ENCODE results near the gene DUSP12.

Gene DUSP12

DNA sequence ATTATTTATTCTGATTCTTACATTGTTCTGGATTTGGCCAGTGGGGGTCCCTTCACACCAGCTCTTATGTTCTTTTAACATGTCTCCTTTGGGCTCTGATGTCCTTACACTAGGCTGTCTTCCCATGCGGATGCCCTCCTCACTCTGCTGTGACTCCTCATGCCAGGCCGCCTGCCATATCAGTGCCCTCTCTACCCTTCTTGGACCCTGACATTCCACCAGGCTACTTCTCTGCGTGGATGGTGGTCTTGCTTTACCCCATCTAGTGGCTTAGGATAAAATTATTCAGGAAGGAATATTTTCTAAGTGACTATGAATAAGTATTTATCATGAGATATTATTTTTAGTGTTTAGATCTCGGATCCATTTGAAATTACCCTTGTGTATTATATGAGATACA is 37.8 kb downstream of the DUSP12 start:
- Histone ChIP-seq H3K14ac (ENCODE audit: low read length) (no peak overlapping the region), H2BK12ac (ENCODE audit: low read length) (no peak overlapping the region), H2BK120ac (ENCODE audit: insufficient read depth, low read length, poor library complexity) (no peak overlapping the region), H3K18ac (ENCODE audit: low read length) (no peak overlapping the region), H4K12ac (ENCODE audit: low read depth, low read length) (no peak overlapping the region), H3K27me3 (ENCODE audit: insufficient read depth, low read length) (no peaks in the 10 kb centered on the region), H3K4ac (ENCODE audit: low read depth, low read length) (no peak overlapping the region), H3K79me2 (ENCODE audit: control insufficient read depth, insufficient read depth, low read length, poor library complexity) (no peaks in the 10 kb centered on the region), H3K9me3 (ENCODE audit: insufficient read depth, low read depth, low read length) (no peaks in the 10 kb centered on the region), H4K8ac (ENCODE audit: low read depth, low read length) (no peak overlapping the region), H2AK5ac (ENCODE audit: low read length) (peak overlapping the region; percentile 46), H3K27ac (ENCODE audit: low read depth, low read length) (no peak overlapping the region), H3K79me1 (ENCODE audit: low read length) (no peaks in the 10 kb centered on the region), H3K4me1 (ENCODE audit: control insufficient read depth in 1 of 2, insufficient read depth in 2 of 2, low read length in 2 of 2) (peaks cover 2 to 4% of the 10 kb centered on the region in 2 experiments), H2AFZ (ENCODE audit: insufficient read depth, low read length, poor library complexity) (no peak overlapping the region), H3K23ac (ENCODE audit: low read length) (no peak overlapping the region), H4K91ac (ENCODE audit: low read depth, low read length) (no peak overlapping the region), H2BK5ac (ENCODE audit: low read depth, low read length, poor library complexity) (no peak overlapping the region), H3K9ac (ENCODE audit: low read length) (peak overlapping the region; percentile 4), H3K4me2 (ENCODE audit: low read length) (no peak overlapping the region), H3K36me3 (ENCODE audit: control insufficient read depth in 1 of 2, insufficient read depth in 2 of 2, low read length in 2 of 2) (peaks cover 4 to 6% of the 10 kb centered on the region in 2 experiments), H3K4me3 (ENCODE audit: low read depth, low read length) (no peak overlapping the region)
- no peak for DNase-seq
- no CpG with 5 or more reads among the region's 4 CpGs for WGBS (ENCODE audit: extremely low coverage, insufficient coverage, insufficient read length)

GRCh38 chr1:161790587-161791317 is 41.2 kb downstream of the DUSP12 start:
- Histone ChIP-seq H3K4me2 (ENCODE audit: low read length) (no peak overlapping the region), H3K27me3 (ENCODE audit: insufficient read depth, low read length) (no peaks in the 10 kb centered on the region), H2BK120ac (ENCODE audit: insufficient read depth, low read length, poor library complexity) (no peak overlapping the region), H3K18ac (ENCODE audit: low read length) (no peak overlapping the region), H3K9me3 (ENCODE audit: insufficient read depth, low read depth, low read length) (no peaks in the 10 kb centered on the region), H2BK12ac (ENCODE audit: low read length) (no peak overlapping the region), H3K14ac (ENCODE audit: low read length) (no peak overlapping the region), H3K4ac (ENCODE audit: low read depth, low read length) (no peak overlapping the region), H3K79me2 (ENCODE audit: control insufficient read depth, insufficient read depth, low read length, poor library complexity) (no peaks in the 10 kb centered on the region), H4K91ac (ENCODE audit: low read depth, low read length) (no peak overlapping the region), H4K12ac (ENCODE audit: low read depth, low read length) (no peak overlapping the region), H4K8ac (ENCODE audit: low read depth, low read length) (no peak overlapping the region), H3K79me1 (ENCODE audit: low read length) (no peaks in the 10 kb centered on the region), H3K36me3 (ENCODE audit: control insufficient read depth in 1 of 2, insufficient read depth in 2 of 2, low read length in 2 of 2) (peaks cover 2 to 6% of the 10 kb centered on the region in 2 experiments), H2AFZ (ENCODE audit: insufficient read depth, low read length, poor library complexity) (no peak overlapping the region), H3K4me3 (ENCODE audit: low read depth, low read length) (no peak overlapping the region), H3K27ac (ENCODE audit: low read depth, low read length) (no peak overlapping the region), H3K23ac (ENCODE audit: low read length) (no peak overlapping the region), H2AK5ac (ENCODE audit: low read length) (no peak overlapping the region), H3K4me1 (ENCODE audit: control insufficient read depth in 1 of 2, insufficient read depth in 2 of 2, low read length in 2 of 2) (peaks cover 2 to 4% of the 10 kb centered on the region in 2 experiments), H2BK5ac (ENCODE audit: low read depth, low read length, poor library complexity) (no peak overlapping the region), H3K9ac (ENCODE audit: low read length) (no peak overlapping the region)
- DNase-seq, result no peak
- no CpG with 5 or more reads among the region's 4 CpGs for WGBS (ENCODE audit: extremely low coverage, insufficient coverage, insufficient read length)

DNA sequence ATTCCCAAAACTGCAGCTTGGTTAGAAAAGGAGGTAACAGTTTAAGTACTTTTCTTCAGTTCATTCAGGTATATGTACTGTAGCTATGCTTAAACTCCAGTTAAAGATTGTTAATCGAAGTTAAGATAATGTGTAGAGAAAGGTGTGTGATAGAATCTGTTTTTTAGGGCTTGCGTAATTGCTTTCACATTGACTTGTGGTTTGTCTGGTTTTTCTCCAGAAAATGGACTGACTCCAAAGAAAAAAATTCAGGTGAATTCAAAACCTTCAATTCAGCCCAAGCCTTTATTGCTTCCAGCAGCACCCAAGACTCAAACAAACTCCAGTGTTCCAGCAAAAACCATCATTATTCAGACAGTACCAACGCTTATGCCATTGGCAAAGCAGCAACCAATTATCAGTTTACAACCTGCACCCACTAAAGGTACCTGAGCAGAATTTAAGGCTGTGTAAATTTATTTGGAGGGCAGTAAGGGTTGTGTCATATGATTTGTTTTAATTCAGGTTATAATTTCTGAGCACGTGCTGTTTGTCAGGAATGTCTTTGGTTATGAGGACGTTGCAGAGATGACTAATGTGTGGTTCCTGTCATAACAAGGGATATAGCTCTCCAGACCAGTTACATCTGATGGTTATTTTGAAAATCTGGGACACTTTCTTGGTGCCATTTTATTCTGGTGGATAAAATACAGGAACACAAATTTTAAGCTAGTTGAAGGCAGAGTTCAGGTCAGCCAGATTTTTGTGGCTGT is 42.5 kb downstream of the DUSP12 start:
- Histone ChIP-seq H2BK120ac (ENCODE audit: insufficient read depth, low read length, poor library complexity) (no peak overlapping the region), H3K36me3 (ENCODE audit: control insufficient read depth in 1 of 2, insufficient read depth in 2 of 2, low read length in 2 of 2) (peaks cover 2 to 4% of the 10 kb centered on the region in 2 experiments), H4K8ac (ENCODE audit: low read depth, low read length) (no peak overlapping the region), H4K12ac (ENCODE audit: low read depth, low read length) (no peak overlapping the region), H3K27me3 (ENCODE audit: insufficient read depth, low read length) (no peaks in the 10 kb centered on the region), H2AFZ (ENCODE audit: insufficient read depth, low read length, poor library complexity) (no peak overlapping the region), H3K79me2 (ENCODE audit: control insufficient read depth, insufficient read depth, low read length, poor library complexity) (no peaks in the 10 kb centered on the region), H3K4ac (ENCODE audit: low read depth, low read length) (no peak overlapping the region), H3K9me3 (ENCODE audit: insufficient read depth, low read depth, low read length) (no peaks in the 10 kb centered on the region), H3K9ac (ENCODE audit: low read length) (no peak overlapping the region), H3K4me3 (ENCODE audit: low read depth, low read length) (no peak overlapping the region), H3K14ac (ENCODE audit: low read length) (no peak overlapping the region), H2BK5ac (ENCODE audit: low read depth, low read length, poor library complexity) (no peak overlapping the region), H4K91ac (ENCODE audit: low read depth, low read length) (no peak overlapping the region), H2BK12ac (ENCODE audit: low read length) (no peak overlapping the region), H3K4me1 (ENCODE audit: control insufficient read depth in 1 of 2, insufficient read depth in 2 of 2, low read length in 2 of 2) (peaks cover 2 to 4% of the 10 kb centered on the region in 2 experiments), H3K18ac (ENCODE audit: low read length) (no peak overlapping the region), H2AK5ac (ENCODE audit: low read length) (no peak overlapping the region), H3K27ac (ENCODE audit: low read depth, low read length) (no peak overlapping the region), H3K23ac (ENCODE audit: low read length) (no peak overlapping the region), H3K4me2 (ENCODE audit: low read length) (no peak overlapping the region), H3K79me1 (ENCODE audit: low read length) (no peaks in the 10 kb centered on the region)
- WGBS (ENCODE audit: extremely low coverage, insufficient coverage, insufficient read length), result 100% methylated on average over 2 of the region's 5 CpGs
- DNase-seq, result peak; percentile 22 to 93

DNA sequence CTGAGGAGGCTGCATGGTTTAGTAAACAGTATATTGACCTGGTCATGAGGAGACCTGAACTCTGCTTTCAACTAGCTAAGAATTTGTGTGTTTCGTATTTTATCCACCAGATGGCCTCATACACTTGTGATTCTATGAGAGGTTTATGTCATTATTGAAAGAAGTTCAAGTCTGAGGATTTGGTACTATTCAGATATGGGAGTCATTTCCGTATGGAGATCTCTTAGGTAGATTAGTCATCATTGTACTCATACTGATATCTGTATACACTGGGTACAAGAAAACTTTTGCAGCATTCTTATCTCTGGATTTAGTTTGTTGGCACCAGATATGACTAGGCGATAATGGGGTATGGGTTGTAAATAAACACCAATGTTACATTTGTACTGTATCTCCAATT is 43.2 kb downstream of the DUSP12 start:
- H2BK120ac ChIP-seq (ENCODE audit: insufficient read depth, low read length, poor library complexity), result no peak overlapping the region
- H2AK5ac ChIP-seq (ENCODE audit: low read length), result no peak overlapping the region
- no CpG with 5 or more reads among the region's 3 CpGs for WGBS (ENCODE audit: extremely low coverage, insufficient coverage, insufficient read length)

More for the DNA sequence above, 43.2 kb downstream of the DUSP12 start:
- Histone ChIP-seq H3K4ac (ENCODE audit: low read depth, low read length) (no peak overlapping the region), H3K27ac (ENCODE audit: low read depth, low read length) (no peak overlapping the region), H2AFZ (ENCODE audit: insufficient read depth, low read length, poor library complexity) (no peak overlapping the region), H3K18ac (ENCODE audit: low read length) (no peak overlapping the region), H4K91ac (ENCODE audit: low read depth, low read length) (no peak overlapping the region), H3K79me1 (ENCODE audit: low read length) (no peaks in the 10 kb centered on the region), H3K23ac (ENCODE audit: low read length) (no peak overlapping the region), H4K8ac (ENCODE audit: low read depth, low read length) (no peak overlapping the region), H3K27me3 (ENCODE audit: insufficient read depth, low read length) (no peaks in the 10 kb centered on the region), H3K4me2 (ENCODE audit: low read length) (no peak overlapping the region), H2BK5ac (ENCODE audit: low read depth, low read length, poor library complexity) (no peak overlapping the region), H3K36me3 (ENCODE audit: control insufficient read depth in 1 of 2, insufficient read depth in 2 of 2, low read length in 2 of 2) (peaks cover 0 to 2% of the 10 kb centered on the region in 2 experiments), H2BK12ac (ENCODE audit: low read length) (no peak overlapping the region), H3K9me3 (ENCODE audit: insufficient read depth, low read depth, low read length) (no peaks in the 10 kb centered on the region), H3K4me1 (ENCODE audit: control insufficient read depth in 1 of 2, insufficient read depth in 2 of 2, low read length in 2 of 2) (peaks cover 2 to 4% of the 10 kb centered on the region in 2 experiments), H4K12ac (ENCODE audit: low read depth, low read length) (no peak overlapping the region), H3K4me3 (ENCODE audit: low read depth, low read length) (no peak overlapping the region), H3K79me2 (ENCODE audit: control insufficient read depth, insufficient read depth, low read length, poor library complexity) (no peaks in the 10 kb centered on the region), H3K14ac (ENCODE audit: low read length) (no peak overlapping the region), H3K9ac (ENCODE audit: low read length) (no peak overlapping the region)
- peak; percentile 13 to 85 for DNase-seq
